Fibroblast of the conjunctiva (primary cell): ENCODE results near the gene VIPR2.
"Not testable (repeated sequence)": the region's sequence is repeated elsewhere in the genome, so short reads cannot be mapped to it uniquely, and the experiment has no call there.

Experiments used
- DNase-seq: peaks from one replicate; pipeline ENCODE4 v3.0.0-alpha.2; 2010; ENCODE audit warnings: low read depth

VIPR2 gene

DNA sequence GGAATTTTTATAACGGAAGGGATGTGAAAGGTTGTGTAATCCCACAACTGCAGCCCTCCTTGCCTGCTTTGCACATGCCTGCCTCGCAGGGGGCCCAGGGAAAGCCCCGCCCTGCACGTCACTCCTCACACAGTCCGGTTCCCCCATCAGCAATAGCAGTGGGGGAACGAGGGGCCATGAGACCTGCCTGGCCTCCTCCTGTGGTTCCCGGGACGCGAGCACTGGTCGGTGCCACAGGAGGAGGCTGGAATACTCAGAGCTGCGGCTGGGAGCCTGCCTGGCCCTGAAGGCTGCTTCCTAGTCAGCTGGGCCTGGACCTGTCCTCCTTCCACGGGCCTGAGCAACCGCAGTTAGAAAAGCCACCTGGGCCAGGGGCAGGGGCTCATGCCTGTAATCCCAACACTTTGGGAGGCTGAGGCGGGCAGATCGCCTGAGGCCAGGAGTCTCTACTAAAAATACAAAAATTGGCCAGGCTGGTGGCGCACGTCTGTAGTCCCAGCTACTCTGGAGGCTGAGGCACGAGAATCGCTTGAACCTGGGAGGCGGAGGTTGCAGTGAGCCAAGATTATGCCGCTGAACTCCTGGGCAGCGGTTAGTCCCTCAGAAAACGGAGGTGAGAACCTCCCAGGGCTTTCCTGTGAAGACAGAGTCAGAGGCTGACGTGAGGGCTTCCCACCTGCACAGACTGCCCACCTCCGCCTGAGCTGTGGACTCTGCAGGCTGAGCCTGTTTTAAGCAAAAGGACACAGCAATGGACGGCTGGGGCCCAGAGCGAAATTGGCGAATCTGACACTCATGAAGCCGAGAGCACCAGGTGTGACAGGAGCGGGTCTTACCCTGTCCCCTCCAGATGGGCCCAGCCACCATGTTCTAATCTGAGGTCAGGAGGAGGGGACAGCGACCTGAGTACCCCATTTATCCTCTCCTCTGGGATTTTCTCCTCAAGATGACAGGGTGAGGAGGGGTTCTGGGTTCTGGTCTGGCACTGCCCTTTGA lies 52.9 kb downstream of the VIPR2 start:
- DNase-seq, result no peak

DNA sequence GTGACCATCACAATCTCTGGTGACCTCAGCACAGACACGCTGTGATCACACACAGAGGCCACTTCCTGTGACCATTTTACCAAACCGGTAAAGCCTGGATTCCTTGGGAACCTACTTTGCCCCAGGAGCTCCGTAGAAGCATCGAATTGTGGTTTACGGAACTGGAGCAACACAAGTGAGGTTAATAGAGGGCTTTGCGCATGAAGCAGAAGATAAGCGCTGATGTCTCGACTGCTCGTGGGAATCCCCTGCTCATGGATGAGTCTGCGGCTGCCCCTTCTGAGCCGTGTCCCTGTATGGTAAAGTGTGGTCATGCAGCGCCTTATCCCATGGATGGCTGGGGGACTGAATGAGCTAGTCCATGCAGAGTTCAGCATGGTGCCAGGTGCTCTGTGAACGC lies 53.6 kb downstream of the VIPR2 start:
- DNase-seq, result no peak

DNA sequence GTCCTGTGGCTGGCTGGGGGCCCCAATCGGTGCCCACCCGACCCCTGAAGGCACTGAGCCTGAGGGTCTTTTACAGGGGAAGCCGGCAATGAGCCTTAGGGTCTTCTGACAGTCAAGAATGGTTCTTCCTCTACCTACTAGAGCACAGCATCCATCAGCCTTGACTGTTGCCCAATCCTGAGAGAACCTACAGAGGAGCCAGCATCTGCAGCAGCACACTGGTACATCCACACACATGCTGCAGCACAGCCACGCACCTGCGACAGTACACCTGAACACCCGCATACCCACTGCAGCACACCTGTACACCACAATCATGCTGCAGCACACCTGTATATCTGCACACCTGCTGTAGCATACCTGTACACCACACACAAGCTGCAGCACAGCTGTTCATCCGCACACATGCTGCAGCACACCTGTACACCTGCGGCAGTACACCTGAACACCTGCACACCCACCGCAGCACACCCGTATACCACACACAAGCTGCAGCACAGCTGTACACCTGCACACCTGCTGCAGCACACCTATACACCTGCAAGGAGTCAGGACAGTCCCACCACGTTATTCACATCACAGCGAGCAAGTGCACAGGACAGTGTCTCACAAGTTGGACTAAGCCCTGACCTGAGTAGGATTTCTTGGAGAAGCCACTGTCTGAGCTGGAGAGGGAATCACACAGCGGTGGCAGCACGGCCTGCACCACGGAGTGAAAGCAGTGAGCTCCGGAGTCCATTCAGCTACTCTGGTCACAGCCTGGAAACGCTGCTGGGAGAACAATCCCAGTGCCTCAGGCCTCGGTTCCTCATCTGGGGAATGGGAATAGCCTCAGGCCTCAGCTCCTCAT lies 56.4 kb downstream of the VIPR2 start:
- DNase-seq, result no peak

DNA sequence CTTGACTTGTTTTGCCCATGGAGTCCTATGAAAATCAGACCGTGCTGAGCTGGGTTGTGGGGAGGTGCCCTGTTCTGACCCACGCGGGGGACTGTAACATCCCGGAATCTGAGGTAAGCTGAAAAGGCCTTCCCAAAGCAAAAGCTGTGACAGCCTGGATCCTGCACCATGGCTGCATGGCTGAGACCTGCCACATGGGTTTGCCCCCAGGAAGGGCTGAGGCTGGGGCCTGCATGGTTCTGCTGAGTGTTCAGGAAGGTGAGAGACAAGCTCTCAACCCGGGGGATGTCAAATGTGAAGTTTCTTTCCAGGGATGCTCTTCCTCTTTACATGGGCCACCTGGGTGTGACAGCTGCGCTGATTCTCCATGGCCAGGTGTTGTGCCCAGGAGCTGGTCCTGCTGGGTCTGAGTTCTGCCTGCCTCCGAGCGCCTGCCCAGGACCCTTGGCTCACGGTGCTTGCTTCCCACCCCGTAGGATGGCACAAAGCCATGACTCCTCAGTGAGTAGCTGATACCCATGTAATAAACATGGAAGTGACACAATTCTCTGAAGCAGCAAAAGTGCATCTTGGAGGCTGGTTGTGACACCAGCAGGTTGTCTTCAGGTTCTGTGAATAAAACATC lies 58.3 kb downstream of the VIPR2 start:
- no peak for DNase-seq

DNA sequence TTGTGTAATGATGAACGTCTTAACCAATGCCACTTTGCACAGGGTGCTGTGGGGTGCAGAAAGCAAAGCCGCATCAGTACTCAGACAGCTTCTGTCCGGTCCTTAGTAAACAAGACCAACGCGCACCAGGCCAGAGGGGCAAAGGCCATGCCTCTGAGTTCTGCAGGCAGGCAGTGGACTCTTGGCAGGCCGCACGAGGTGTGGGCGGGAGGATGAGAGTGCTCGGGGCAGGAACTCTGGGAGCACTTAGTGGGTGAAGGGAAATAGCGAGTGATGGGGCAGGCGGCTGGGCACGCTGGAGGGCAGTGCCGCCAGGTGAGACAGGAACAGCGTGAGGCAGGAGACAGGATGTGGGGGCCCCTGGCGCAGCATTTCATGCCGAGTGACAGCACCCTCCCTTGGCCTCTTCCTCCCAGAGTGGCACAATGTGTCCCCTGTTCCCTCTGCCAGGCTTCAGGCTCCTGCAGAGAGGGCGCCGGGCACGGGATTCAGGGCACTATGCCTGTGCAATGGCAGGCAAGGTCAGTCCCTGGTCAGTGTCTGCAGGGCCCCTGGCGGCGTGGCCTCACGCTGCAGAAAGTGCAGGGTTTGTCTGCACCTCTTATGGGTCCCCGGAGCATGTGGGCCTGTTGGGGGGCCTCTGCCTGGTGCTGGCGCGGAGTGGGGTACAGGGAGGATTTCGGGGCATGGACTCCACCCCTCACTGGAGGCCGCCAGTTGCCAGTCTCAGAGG lies 60.4 kb downstream of the VIPR2 start:
- DNase-seq, result no peak

DNA sequence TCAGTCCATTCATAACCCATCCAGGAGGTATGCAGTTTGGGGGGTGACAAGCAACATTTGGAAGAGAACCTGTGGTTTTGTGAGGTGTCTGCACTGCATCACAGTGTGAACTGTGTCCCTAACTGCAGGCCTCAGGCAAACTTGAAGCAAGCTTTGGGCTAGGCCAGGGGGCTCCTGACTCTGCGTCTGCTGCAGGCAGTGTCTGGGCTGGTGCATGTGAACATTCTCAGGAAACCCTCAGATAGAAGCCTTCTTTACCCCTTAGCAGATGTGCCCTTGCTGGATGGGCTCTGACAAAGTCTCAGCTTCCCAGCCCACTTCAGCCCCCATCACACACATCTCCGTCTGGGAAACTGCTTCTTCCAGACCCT lies 61.0 kb downstream of the VIPR2 start:
- no peak for DNase-seq

DNA sequence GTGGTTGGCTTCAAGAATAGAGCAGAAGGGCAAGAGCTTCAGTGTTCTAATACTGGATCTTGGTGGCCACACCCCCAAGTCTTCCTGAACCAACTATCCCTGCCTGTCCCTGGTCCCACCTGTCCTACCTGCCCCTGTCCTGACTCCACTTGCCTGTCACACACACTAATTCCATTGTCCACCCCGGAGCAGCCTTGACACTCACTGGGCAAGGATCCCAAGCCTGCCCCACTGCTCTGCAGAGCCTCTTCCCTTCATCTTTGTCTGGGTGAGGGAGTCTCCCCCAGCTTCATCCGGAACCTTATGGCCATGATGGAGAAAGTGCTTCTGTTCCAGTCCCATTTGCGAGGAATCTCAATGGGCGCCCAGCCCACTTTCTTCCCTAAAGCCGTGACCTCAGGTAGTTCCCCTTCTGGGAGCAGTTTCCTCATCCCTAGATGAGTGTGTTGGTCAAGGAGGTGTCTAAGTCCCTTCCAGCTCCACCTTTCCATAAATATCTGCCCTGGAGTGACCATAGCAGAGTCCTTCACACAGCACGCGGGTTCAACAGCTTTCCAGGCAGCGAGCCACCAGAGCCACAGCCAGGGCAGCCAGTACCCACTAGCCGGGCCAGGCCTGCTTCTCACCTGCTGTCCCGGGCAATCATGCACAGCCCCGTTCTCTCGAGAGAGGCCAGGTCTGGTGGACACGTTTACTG lies 61.5 kb downstream of the VIPR2 start:
- no peak for DNase-seq

DNA sequence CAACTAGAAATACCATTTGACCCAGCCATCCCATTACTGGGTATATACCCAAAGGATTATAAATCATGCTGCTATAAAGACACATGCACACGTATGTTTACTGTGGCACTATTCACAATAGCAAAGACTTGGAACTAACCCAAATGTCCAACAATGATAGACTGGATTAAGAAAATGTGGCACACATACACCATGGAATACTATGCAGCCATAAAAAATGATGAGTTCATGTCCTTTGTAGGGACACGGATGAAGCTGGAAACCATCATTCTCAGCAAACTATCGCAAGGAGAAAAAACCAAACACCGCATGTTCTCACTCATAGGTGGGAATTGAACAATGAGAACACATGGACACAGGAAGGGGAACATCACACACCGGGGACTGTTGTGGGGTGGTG lies 62.6 kb downstream of the VIPR2 start:
- DNase-seq, result not testable (repeated sequence)

DNA sequence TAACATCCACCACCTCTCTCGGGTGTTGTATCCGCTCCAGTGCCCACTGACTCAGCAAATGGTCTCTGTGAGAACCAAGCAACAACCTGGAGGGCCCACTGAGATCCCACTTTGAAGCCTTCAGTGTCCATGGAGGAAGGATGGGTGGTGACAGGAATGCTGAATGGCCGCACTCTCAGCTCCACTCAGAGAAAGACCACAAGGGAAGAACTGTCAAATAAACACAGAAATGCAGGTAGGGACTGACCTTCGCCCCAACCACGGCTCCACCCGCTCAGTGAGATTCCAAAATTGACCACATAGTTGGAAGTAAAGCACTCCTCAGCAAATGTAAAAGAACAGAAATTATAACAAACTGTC lies 65.8 kb downstream of the VIPR2 start:
- DNase-seq, result no peak

DNA sequence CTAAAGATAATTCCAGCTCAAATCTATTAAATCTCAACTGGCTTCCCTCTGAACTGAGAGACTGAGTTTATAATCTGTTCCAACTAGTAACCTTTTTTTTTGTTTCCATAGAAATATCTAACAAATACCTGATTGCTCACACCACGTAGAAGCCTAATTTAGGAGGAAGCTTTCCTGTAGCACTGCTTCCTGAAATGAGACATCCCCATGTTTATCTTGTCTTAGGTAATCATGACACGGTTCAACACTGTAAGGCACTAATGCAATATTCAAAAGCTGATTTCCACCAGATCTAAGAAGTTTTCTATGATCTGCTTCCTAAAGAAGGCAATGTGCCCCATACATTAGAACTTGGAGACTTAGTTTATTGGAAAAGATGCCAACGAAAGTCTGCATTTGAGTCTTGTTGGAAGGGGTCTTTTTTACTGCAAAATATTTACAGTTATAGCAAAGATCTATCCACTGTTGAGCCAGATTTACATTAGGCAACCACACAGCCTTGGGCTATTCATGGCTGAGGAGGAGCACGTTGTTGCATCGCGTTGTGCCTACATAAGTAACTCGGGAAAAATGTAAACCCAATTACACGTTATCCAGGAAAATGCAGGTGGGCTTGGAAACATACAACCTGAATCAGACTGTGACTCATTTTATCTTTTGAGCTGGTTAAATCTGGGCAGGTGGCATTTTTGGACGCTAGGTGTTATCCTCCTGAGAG lies 66.3 kb downstream of the VIPR2 start:
- DNase-seq, result no peak

DNA sequence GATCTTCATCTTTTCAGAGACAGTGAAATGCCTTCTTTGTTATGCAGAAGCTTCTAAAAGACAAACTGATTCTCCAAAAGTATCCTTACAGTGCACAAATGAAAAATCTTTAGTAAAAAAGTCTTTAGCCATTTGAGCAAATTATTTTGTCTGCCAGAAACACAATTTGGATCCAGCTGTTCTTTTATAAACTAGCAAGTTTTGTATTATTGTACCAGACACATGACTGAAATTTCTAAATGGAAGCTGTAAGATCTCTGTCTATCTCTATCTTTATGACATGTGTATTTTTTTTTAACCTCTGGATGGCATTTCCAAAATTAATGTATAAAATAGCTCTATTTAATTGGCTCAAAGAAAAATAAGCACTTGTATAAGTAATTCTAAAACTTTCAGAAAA lies 68.3 kb downstream of the VIPR2 start:
- no peak for DNase-seq

DNA sequence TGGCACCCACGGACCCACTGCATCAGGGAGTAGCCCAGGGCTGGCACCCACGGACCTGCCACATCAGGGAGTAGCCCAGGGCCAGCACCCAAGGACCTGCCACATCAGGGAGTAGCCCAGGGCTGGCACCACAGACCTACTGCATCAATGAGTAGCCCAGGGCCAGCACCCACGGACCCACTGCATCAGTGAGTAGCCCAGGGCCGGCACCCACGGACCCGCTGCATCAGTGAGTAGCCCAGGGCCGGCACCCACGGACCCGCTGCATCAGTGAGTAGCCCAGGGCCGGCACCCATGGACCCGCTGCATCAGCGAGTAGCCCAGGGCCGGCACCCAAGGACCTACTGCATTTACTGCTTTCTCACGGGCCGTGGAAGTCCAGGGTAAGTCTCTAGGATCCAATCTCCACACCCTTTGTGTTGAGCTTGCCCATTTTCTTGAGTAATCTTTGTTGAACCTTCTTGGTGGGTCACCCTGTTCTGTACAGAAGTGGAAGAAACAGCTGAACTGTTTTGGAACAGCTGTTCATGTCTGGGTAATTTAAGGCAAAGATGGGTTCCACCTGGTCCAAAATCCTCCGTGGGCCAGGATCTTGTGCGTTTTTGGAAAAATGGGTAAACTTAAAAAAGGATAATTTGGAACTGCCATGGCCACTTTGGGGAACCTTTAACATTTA lies 69.0 kb downstream of the VIPR2 start:
- DNase-seq, result no peak

DNA sequence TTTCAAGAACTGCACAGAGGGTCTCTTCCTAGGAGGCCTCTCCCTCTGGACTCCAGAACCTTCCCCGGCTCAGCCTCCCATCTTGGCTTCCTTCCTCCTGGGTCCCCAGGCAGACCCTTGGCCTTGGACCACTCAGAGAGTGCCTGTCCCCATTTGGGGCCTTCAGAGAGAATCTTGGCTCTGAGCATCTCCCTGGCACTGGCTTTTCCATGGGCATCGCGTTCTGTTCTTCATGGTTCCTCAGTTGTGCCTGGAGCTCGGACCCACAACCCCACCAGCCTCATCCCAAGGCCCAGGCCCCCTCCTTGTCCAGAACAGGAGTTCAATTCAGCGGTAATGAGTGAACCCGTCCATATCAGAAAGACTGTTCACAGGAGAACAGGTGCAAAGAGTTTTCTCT lies 73.4 kb downstream of the VIPR2 start:
- no peak for DNase-seq

DNA sequence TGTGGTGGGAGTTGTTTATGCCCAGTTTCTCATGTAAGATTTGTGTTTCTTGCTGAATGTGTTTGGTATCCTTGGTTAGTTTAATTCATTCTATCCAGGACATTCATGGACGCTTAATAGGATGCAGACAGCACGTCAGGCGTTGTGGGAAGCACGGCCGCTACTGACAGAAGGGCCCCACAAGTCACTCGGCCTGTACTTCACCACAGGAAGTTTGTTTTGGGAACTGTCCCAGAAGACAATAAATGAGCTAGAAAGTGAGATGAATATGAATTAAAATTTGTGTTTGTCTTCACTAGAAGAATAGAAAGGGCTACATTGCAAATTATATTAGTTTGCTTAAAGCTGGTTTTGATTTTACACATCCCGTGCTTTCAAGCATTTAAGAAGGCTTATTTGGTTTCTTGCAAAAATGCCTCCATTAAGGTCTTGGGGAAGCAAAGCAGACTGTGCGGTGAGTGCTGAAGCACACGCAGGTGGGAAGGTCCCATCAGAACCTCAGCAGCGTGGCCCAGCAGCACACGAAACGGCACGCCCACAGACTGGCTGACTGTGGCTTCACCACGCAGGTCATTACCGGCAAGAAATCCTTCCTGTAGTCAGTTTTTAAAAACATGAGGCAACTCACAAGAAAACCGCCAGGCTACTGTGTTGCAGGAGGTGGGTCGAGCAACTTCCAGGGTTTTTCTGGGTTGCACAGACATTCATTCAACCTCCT lies 74.1 kb downstream of the VIPR2 start:
- no peak for DNase-seq

DNA sequence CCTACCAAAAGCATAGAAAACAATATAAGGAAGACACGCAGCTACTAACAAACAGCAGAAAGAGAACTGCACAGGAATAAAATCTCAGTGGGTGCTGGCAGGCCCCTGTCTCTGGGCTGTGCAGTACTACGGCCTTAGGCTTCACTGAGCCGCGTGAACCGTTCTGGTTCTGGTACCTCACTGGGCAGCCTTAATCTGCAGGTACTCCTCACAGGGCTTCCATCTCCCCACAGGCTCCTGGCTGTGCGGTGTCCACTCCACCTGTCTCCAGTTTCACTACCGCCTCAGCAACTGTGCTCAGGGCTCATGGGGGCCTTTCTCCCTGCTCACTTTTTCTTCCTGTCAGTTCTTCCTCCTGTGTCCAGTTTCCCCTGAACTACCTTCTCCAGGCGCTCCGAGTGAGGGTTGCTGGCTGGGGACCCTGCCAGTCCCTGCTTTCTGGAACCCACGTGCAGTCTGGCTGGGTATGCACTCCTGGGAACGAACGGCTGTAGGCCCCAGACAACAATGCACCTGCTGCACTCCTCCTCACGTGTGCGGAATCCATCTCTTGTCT lies 75.7 kb downstream of the VIPR2 start:
- DNase-seq, result no peak

DNA sequence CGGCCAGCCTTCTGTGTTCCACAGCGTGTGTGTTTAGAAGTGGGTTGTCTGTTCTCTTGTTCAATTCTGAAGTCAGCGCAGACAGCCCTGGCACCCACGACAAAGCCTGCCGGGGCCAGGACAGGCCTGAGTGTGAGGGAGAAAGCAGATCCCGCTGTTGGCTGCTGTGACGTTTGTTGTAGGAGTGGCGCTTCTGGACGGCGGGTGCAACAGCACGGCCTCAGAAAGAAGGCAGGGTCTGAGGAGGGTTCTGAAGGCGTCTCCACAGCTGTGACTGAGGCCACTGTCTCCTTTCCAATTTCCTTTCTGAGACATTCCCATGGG lies 76.2 kb downstream of the VIPR2 start:
- DNase-seq, result no peak

DNA sequence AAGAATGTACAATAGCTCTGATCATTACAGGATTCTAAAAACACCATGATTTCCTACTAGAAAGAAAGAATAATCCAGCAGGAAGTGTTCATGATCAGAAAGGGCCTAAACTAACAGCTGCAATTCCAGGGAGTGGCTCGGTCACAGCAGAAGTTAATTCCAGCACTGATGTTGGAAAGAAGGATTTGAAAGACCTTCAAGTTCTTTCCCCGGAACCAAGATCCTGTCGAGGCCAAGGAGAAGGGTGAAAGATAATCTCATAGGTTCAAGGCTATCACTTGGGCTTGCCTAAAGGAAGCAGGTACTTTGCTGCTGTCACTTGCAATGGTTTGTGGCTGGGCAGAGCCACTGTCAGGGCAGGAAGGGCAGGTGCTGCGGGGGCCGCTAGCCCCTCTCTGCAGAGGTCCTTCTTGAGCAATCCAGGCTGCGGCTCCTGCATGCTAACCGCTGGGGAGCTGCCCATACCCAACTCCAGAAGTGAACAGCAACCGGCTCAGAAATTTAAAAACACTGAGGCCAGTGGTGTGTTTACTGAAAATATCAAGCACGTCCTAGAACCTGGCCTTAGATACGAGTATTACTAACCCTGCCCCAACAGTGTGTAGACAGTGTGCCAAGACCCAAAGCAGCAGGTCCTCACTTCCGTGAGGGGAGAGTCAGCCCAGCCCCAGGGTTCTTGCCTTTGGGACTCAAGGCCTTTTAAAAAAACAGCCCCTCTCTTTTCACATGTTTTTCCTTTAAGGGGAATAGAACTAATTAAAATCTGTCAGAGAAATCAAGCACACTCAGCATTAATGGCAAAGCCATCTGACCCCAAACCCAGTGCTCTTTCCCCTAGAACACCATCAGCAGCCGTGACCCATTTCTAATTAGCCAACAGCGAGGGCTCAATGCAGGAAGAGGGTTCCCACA lies 76.8 kb downstream of the VIPR2 start:
- DNase-seq, result no peak
